Neural progenitor cell (in vitro differentiated cells): Measurements from ENCODE around the gene FSTL4.

Experiments
- CTCF ChIP-seq: fragments of 200-600 bp; sonication (generic); IDR thresholded peaks from 2 replicates; pipeline ENCODE4 v1.5.1; 2017; ENCODE audit warnings: antibody characterized with exemption, mild to moderate bottlenecking
- EZH2 ChIP-seq: fragments of 200-600 bp; sonication (generic); IDR thresholded peaks from 2 replicates; pipeline ENCODE4 v1.6.1; 2017; ENCODE audit warnings: antibody characterized with exemption, mild to moderate bottlenecking, moderate library complexity
- EZH2phosphoT487 ChIP-seq: fragments of 200-600 bp; sonication (generic); IDR thresholded peaks from 2 replicates; pipeline ENCODE4 v1.6.1; 2017; ENCODE audit warnings: antibody characterized with exemption

DNA sequence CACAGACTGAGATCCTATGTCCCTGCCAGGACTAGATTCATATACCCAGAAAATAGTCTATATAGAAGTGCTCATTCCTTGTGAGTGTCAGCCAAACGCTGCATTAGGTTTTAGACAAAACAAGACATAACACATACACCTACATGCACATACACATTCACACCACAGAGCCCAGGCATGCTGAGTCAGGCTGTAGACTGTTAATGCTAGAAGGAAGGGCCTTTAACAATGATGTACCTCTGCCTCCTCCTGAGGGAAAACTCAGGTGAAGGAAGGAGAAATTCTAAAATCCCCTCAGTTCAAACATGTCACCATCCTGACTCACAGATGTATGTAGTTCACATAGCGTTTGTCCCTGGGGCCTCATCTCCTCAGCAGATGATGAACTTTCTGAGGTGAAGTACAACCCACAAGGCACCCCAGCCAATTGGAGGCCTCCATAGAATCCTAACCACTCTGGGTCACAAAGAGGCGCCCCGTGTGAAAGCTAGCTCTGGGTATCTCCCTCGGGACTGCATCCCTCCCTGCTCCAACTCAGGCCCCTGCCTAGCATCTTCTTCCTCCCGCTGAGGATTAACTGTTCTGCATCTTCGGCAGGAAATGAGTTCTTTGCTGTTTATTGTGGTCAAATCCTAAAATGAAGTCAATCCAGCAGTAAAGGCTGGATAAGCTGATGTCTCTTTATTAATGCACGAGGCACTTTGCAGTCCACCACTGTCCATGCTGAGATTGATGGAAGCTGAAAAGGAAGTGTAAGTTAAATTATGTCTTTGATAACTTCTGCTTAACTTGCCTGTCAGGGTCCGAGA, 40.8 kb upstream of the FSTL4 start:
- TF ChIP-seq CTCF, result no peak
- TF ChIP-seq EZH2phosphoT487, result no peak
- no peak for TF ChIP-seq EZH2
